B cell (primary cell): ENCODE results near the gene CCDC63. TPM values are rescaled to one million over a fixed set of nuclear protein-coding genes. Genes with fewer than 3 reads are reported as not detected.

Experiments
- ATAC-seq: fragments of 200-7000 bp; cut with Tn5 transposase; one replicate; pipeline ENCODE4 v1.10.0; 2021; ENCODE audit warnings: low read depth, mild to moderate bottlenecking, moderate number of reproducible peaks, moderate library complexity
- CTCF ChIA-PET: fragments of 350-600 bp; sonication (Branson Sonifier 250); formaldehyde crosslinking; loops from one replicate; lab custom pipeline; 2021; ENCODE audit warnings: antibody characterized with exemption, inconsistent platforms; lab: Charles Lee
- POLR2A ChIA-PET: fragments of 350-600 bp; sonication (Branson Sonifier 250); formaldehyde crosslinking; loops from one replicate; lab custom pipeline; 2021; ENCODE audit warnings: antibody characterized with exemption; lab: Charles Lee
- DNase-seq: peaks from one replicate; pipeline ENCODE4 v3.0.0; 2013
- H2AFZ ChIP-seq: 2 replicates; pipeline ENCODE4 v1.6.1; 2012; ENCODE audit warnings: mild to moderate bottlenecking, low read depth, low read length; ENCODE audit not compliant: insufficient read depth, poor library complexity, severe bottlenecking
- H3K27ac ChIP-seq, 2 donors: 1 replicate in 1 of 2; 2 replicates in 1 of 2; pipeline ENCODE4 v1.5.1; 2012 to 2013; ENCODE audit warnings: low read length in 2 of 2, mild to moderate bottlenecking in 2 of 2, moderate library complexity in 1 of 2
- H3K27me3 ChIP-seq, 4 experiments: fragments of 200-600 bp in 1 of 4; sonication (generic) in 1 of 4; replicated peaks in 1 of 4; 1 replicate in 2 of 4; 2 replicates in 2 of 4; pipeline versions ENCODE4 v1.6.1 to v1.7.0; 2013 to 2016; ENCODE audit warnings: low read length in 3 of 4, mild to moderate bottlenecking in 2 of 4, mixed read lengths in 1 of 4, moderate library complexity in 1 of 4; ENCODE audit not compliant: insufficient read depth in 4 of 4, control insufficient read depth in 3 of 4; ENCODE audit errors: control extremely low read depth in 1 of 4
- H3K36me3 ChIP-seq, 2 experiments: replicated peaks in 1 of 2; 1 replicate in 1 of 2; 2 replicates in 1 of 2; pipeline versions ENCODE4 v1.6.1 to v1.7.1; 2013; ENCODE audit warnings: low read length in 1 of 2; ENCODE audit not compliant: insufficient read depth in 2 of 2, control insufficient read depth in 1 of 2; ENCODE audit errors: control extremely low read depth in 1 of 2, extremely low read depth in 1 of 2
- H3K4me1 ChIP-seq, 2 donors: fragments of 200-600 bp in 1 of 2; sonication (generic) in 1 of 2; 1 replicate in 1 of 2; 2 replicates in 1 of 2; pipeline versions ENCODE4 v1.5.1 to v1.6.1; 2013 to 2017; ENCODE audit warnings: low read length in 2 of 2; ENCODE audit not compliant: control insufficient read depth in 2 of 2, insufficient read depth in 2 of 2
- H3K4me2 ChIP-seq: replicated peaks from 2 replicates; pipeline ENCODE3; 2012; ENCODE audit warnings: mild to moderate bottlenecking, low read depth, low read length; ENCODE audit not compliant: poor library complexity, severe bottlenecking
- H3K4me3 ChIP-seq, 5 experiments: fragments of 200-600 bp in 1 of 5; sonication (generic) in 1 of 5; 1 replicate in 3 of 5; 2 replicates in 2 of 5; pipeline versions ENCODE4 v1.5.1 to v1.7.0; 2011 to 2016; ENCODE audit warnings: low read length in 4 of 5, mild to moderate bottlenecking in 4 of 5, low read depth in 2 of 5, control low read depth in 1 of 5, moderate library complexity in 1 of 5; ENCODE audit not compliant: insufficient read depth in 1 of 5; ENCODE audit errors: control extremely low read depth in 1 of 5, extremely low read depth in 1 of 5
- H3K79me2 ChIP-seq: fragments of 200-600 bp; sonication (generic); one replicate; pipeline ENCODE4 v1.6.0; 2016; ENCODE audit warnings: low read length; ENCODE audit not compliant: control insufficient read depth, insufficient read depth
- H3K9ac ChIP-seq: fragments of 200-600 bp; sonication (generic); 2 replicates; pipeline ENCODE4 v1.6.1; 2017; ENCODE audit warnings: mild to moderate bottlenecking, low read length, moderate library complexity
- H3K9me3 ChIP-seq, 3 donors: one replicate each; pipeline versions ENCODE4 v1.6.1 to v1.7.1; 2013; ENCODE audit warnings: low read length in 2 of 3; ENCODE audit not compliant: control insufficient read depth in 2 of 3, insufficient read depth in 1 of 3; ENCODE audit errors: control extremely low read depth in 1 of 3
- H4K20me1 ChIP-seq: 2 replicates; pipeline ENCODE4 v1.6.0; 2012; ENCODE audit warnings: mild to moderate bottlenecking, low read length; ENCODE audit not compliant: insufficient read depth, control insufficient read depth, poor library complexity, severe bottlenecking
- H3K27ac Mint-ChIP-seq: one replicate; pipeline ENCODE4 v1.8.0; 2021; ENCODE audit warnings: mixed read lengths
- H3K27me3 Mint-ChIP-seq: one replicate; pipeline ENCODE4 v1.8.0; 2021; ENCODE audit warnings: mixed read lengths
- H3K4me1 Mint-ChIP-seq: one replicate; pipeline ENCODE4 v1.8.0; 2021; ENCODE audit warnings: mixed read lengths
- H3K4me3 Mint-ChIP-seq: one replicate; pipeline ENCODE4 v1.8.0; 2021; ENCODE audit warnings: mixed read lengths
- H3K9me3 Mint-ChIP-seq: one replicate; pipeline ENCODE4 v1.8.0; 2022; ENCODE audit warnings: mixed read lengths; ENCODE audit not compliant: insufficient read depth
- EZH2 ChIP-seq: IDR thresholded peaks from 2 replicates; pipeline ENCODE4 v1.6.1; 2012; ENCODE audit warnings: borderline replicate concordance, low read depth, mild to moderate bottlenecking, moderate library complexity, low read length; ENCODE audit not compliant: insufficient read depth, poor library complexity, severe bottlenecking
- WGBS: methylation state at CpG from one replicate; pipeline ENCODE4 v1.1.5; 2013; ENCODE audit warnings: missing lambda C conversion rate; ENCODE audit not compliant: insufficient coverage; 5-methylcytosine and 5-hydroxymethylcytosine counted together
- intact Hi-C: fragments of 100-400 bp; cut with micrococcal nuclease; formaldehyde crosslinking; loops from one replicate; pipeline ENCODE4 v1.10.0; 2022
- polyA plus RNA-seq: library from polyadenylated mRNA; depleted of rRNA; stranded (reverse); fragments of >200 nt; gene quantifications from 2 replicates; pipeline ENCODE4 v1.2.3, GENCODE V29; 2012
- total RNA-seq, 2 donors: library from RNA; stranded (reverse); fragments of 120-200 nt in 1 of 2; gene quantifications; 1 replicate in 1 of 2; 2 replicates in 1 of 2; pipeline versions ENCODE4 v1.2.3 to v1.2.4, GENCODE V29; 2013 to 2022
- TF ChIP-seq, protein P1 (sequence below): fragments of 200-600 bp; IDR thresholded peaks from one replicate; pipeline ENCODE4 v1.8.0; 2022; ENCODE audit warnings: antibody characterized with exemption, mild to moderate bottlenecking

The CCDC63 gene
- total and polyA plus RNA-seq, 2 donors (not counting 1 experiment from before 2014, with no cell fraction given), result not detected

- Histone ChIP-seq H3K79me2 (no peaks in the 10 kb centered on the region), H3K27ac (no peak overlapping the region), H4K20me1 (no peaks in the 10 kb centered on the region), H3K27me3 (no peaks in the 10 kb centered on the region), H3K4me3 (no peak overlapping the region), H3K4me2 (no peak overlapping the region), H2AFZ (no peak overlapping the region), H3K4me1 (no peaks in the 10 kb centered on the region), H3K9ac (no peak overlapping the region), H3K36me3 (no peaks in the 10 kb centered on the region), H3K9me3 (no peaks in the 10 kb centered on the region)
- Mint-ChIP-seq H3K4me1 (peaks cover 8% of the 10 kb centered on the region), H3K27me3 (peaks cover under 1% of the 10 kb centered on the region), H3K4me3 (no peak overlapping the region), H3K9me3 (no peaks in the 10 kb centered on the region), H3K27ac (no peak overlapping the region)
- CTCF ChIA-PET, result no interaction called here
- no peak for TF ChIP-seq EZH2
- POLR2A ChIA-PET, result no interaction called here
- ATAC-seq (no peak), DNase-seq (no peak)
- intact Hi-C loops, result no loop called here
- 76% methylated on average over 3 of the region's 8 CpGs for WGBS
Observed at GRCh38 chr12:110858848-110859247, 12.1 kb downstream of the CCDC63 start.

GRCh38 chr12:110860833-110861296 is 14.1 kb downstream of the CCDC63 start:
- POLR2A ChIA-PET, result no interaction called here
- 20% methylated on average over 5 of the region's 8 CpGs for WGBS
- peaks cover 8% of the 10 kb centered on the region for H3K4me1 Mint-ChIP-seq
- no peaks in the 10 kb centered on the region for H3K9me3 Mint-ChIP-seq
- Histone ChIP-seq H3K27me3 (no peaks in the 10 kb centered on the region), H3K4me1 (no peaks in the 10 kb centered on the region), H4K20me1 (no peaks in the 10 kb centered on the region), H3K9me3 (no peaks in the 10 kb centered on the region), H3K4me2 (no peak overlapping the region), H3K36me3 (no peaks in the 10 kb centered on the region), H3K9ac (no peak overlapping the region), H3K79me2 (no peaks in the 10 kb centered on the region), H2AFZ (peak overlapping the region; percentile 62), H3K4me3 (no peak overlapping the region), H3K27ac (no peak overlapping the region)
- CTCF ChIA-PET, result no interaction called here
- intact Hi-C loops, result no loop called here
- H3K27ac Mint-ChIP-seq, result no peak overlapping the region
- no peak overlapping the region for H3K4me3 Mint-ChIP-seq
- ATAC-seq (no peak), DNase-seq (no peak)
- TF ChIP-seq EZH2, result no peak
- TF ChIP-seq, protein P1, sequence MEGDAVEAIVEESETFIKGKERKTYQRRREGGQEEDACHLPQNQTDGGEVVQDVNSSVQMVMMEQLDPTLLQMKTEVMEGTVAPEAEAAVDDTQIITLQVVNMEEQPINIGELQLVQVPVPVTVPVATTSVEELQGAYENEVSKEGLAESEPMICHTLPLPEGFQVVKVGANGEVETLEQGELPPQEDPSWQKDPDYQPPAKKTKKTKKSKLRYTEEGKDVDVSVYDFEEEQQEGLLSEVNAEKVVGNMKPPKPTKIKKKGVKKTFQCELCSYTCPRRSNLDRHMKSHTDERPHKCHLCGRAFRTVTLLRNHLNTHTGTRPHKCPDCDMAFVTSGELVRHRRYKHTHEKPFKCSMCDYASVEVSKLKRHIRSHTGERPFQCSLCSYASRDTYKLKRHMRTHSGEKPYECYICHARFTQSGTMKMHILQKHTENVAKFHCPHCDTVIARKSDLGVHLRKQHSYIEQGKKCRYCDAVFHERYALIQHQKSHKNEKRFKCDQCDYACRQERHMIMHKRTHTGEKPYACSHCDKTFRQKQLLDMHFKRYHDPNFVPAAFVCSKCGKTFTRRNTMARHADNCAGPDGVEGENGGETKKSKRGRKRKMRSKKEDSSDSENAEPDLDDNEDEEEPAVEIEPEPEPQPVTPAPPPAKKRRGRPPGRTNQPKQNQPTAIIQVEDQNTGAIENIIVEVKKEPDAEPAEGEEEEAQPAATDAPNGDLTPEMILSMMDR, result no peak
- H3K27me3 Mint-ChIP-seq, result no peaks in the 10 kb centered on the region
